ENCODE measurements around the gene MYH7.
"Not testable (repeated sequence)": the region's sequence is repeated elsewhere in the genome, so short reads cannot be mapped to it uniquely, and the experiment has no call there.

MYH7 gene

GRCh38 chr14:23386999-23387398 lies 48.5 kb downstream of the MYH7 start:
- DNase-seq (ENCODE audit: low spot score), result no peak
- TF ChIP-seq, protein P1, sequence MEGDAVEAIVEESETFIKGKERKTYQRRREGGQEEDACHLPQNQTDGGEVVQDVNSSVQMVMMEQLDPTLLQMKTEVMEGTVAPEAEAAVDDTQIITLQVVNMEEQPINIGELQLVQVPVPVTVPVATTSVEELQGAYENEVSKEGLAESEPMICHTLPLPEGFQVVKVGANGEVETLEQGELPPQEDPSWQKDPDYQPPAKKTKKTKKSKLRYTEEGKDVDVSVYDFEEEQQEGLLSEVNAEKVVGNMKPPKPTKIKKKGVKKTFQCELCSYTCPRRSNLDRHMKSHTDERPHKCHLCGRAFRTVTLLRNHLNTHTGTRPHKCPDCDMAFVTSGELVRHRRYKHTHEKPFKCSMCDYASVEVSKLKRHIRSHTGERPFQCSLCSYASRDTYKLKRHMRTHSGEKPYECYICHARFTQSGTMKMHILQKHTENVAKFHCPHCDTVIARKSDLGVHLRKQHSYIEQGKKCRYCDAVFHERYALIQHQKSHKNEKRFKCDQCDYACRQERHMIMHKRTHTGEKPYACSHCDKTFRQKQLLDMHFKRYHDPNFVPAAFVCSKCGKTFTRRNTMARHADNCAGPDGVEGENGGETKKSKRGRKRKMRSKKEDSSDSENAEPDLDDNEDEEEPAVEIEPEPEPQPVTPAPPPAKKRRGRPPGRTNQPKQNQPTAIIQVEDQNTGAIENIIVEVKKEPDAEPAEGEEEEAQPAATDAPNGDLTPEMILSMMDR (IDR thresholded peaks at IDR 0.05; ENCODE audit: extremely low read depth, missing control alignments), result no peak

DNA sequence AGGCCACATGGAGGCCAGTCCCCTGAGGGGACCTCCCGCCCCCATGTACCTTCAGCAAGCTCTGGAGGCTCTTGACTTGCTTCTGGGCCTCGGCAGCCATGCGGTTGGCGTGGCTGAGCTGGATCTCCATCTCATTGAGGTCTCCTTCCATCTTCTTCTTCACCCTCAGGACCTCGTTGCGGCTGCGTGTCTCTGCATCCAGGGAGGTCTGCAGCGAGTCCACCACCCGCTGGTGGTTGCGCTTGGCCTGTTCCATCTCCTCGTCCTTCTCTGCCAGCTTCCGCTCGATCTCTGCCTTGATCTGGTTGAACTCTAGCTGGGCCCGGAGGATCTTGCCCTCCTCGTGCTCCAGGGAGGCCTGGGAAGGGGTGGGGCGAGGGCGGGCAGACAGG lies 49.2 kb downstream of the MYH7 start:
- DNase-seq (ENCODE audit: low spot score), result not testable (repeated sequence)

DNA sequence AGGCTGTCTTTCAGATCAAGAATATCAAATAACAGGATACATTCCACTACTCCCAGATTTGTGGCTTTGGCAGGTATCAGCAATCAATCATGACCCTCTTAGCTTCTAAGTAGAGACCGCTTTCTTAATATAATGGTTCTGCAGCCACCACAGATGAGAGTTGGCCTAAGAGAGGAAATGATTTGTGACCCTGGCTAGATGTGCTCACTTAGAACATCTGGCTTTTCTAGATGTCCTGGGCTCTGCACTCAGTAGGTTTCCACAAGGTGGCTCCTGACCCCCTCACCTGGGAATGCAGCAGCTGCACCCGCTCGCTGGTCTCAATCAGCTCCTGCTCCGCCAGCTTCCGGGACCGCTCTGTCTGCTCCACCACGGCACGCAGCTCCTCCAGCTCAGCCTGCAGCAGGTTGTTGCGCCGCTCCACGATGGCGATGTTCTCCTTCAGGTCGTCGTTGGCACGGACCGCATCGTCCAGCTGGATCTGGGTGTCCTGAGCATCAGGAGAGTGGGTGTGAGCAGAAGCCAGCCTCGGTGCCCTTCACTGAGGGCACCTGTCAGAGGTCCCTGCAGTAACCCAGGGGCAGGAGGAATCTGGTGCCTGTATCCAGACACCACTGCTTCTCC lies 49.7 kb downstream of the MYH7 start:
- TF ChIP-seq, protein P1 (IDR thresholded peaks at IDR 0.05; ENCODE audit: extremely low read depth, missing control alignments), result no peak

DNA sequence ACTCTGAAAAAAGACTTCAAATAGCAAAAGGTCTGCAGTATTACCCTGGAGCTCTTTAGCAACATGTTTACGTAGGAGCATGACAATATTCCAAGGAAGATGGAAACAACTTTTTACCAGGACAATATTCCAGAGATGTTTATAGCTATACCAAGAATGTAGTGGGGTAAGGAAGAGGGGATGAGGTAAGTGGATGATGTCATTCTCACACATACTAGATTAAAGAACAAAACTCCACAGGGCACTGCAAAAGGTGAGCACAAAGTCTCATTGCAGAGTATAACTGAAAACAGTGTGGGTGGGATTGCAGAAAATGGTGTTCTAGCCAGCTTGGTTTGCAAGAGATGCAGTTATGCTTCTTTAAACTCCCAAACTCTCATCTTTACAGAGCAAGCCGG lies 50.2 kb downstream of the MYH7 start:
- TF ChIP-seq, protein P1 (IDR thresholded peaks at IDR 0.05; ENCODE audit: extremely low read depth, missing control alignments), result no peak

More for the DNA sequence above, 49.7 kb downstream of the MYH7 start:
- no peak for DNase-seq (ENCODE audit: low spot score)

GRCh38 chr14:23384364-23385080 lies 50.9 kb downstream of the MYH7 start:
- TF ChIP-seq, protein P1 (IDR thresholded peaks at IDR 0.05; ENCODE audit: extremely low read depth, missing control alignments), result no peak
- DNase-seq (ENCODE audit: low spot score), result no peak

More for the DNA sequence above, 50.2 kb downstream of the MYH7 start:
- DNase-seq (ENCODE audit: low spot score), result no peak

DNA sequence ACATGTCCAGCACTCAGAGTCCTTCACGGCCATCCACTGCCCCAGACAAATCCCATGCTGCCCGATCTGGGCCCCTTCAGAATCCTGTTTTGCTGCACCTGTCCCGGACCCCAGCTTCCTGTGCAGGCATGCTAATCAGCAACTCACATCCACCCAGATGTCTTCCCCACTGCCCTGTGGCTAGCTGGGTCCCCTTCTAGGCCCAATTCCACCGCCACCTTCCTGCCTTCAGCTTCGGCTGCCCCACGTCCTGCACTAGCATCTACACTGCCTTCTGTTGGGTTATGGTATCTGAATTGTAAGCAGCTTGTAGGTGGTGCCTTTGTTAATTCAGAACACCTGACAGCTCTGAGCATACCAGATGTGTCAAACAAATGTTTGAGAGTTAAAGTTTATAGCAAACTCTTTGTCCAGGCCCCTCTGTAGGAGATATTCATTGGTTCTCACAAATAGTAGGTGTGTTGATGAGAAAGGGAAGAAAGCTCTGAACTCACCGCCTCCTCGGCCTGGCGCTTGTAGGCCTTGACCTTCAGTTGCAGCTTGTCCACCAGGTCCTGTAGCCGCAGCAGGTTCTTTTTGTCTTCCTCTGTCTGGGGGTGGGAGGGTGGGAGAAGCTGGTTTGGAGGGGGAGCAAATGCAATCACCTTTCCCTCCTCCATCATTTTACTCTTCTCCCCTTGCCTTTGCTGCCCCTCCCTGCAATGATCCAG lies 52.6 kb downstream of the MYH7 start:
- DNase-seq (ENCODE audit: low spot score), result no peak
- TF ChIP-seq, protein P1 (IDR thresholded peaks at IDR 0.05; ENCODE audit: extremely low read depth, missing control alignments), result no peak

DNA sequence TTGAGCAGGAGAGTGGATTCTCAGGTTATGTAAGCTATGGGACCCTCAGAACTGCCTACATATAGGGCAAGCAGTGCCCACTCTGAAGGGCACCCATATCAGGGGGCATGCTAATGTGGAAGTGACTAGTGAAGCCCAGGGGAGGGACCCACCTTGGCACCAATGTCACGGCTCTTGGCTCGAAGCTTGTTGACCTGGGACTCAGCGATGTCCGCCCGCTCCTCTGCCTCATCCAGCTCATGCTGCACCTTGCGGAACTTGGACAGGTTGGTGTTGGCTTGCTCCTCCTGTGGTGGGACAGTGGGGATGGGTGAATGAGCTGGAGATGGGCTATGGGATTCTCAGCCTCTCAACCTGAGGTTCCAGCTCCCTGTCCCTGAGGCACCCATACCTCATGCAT lies 53.2 kb downstream of the MYH7 start:
- TF ChIP-seq, protein P1 (IDR thresholded peaks at IDR 0.05; ENCODE audit: extremely low read depth, missing control alignments), result no peak
- no peak for DNase-seq (ENCODE audit: low spot score)
